Left lung (tissue), 10 donors: ENCODE results near the gene RPL11. TPM values are rescaled to one million over a fixed set of nuclear protein-coding genes. Genes with fewer than 3 reads are reported as not detected.
A peak's percentile ranks its signal among the peaks of the same experiment; 100 is the strongest.

Source experiments
- ATAC-seq: fragments of 200-7000 bp; cut with Tn5 transposase; one replicate; pipeline ENCODE4 v1.9.1; 2020; ENCODE audit warnings: moderate library complexity
- DNase-seq, 4 donors: peaks; one replicate each; pipeline ENCODE4 v3.0.0-alpha.2; 2013 to 2020
- H3K27ac ChIP-seq, 2 donors: fragments of 200-600 bp; sonication (generic) in 1 of 2; one replicate each; pipeline versions ENCODE4 v1.5.0 to v1.8.0; 2020 to 2021
- H3K27me3 ChIP-seq, 2 donors: fragments of 200-600 bp; sonication (generic) in 1 of 2; one replicate each; pipeline versions ENCODE4 v1.5.0 to v1.8.0; 2020 to 2021
- H3K36me3 ChIP-seq, 2 donors: fragments of 200-600 bp; sonication (generic) in 1 of 2; one replicate each; pipeline versions ENCODE4 v1.5.0 to v1.8.0; 2020 to 2021
- H3K4me1 ChIP-seq, 2 donors: fragments of 200-600 bp; one replicate each; pipeline ENCODE4 v1.8.0; 2021
- H3K4me3 ChIP-seq, 2 donors: fragments of 200-600 bp; sonication (generic) in 1 of 2; one replicate each; pipeline versions ENCODE4 v1.5.0 to v1.8.0; 2020 to 2021; ENCODE audit warnings: mild to moderate bottlenecking in 1 of 2
- H3K9me3 ChIP-seq, 2 donors: fragments of 200-600 bp; sonication (generic) in 1 of 2; one replicate each; pipeline versions ENCODE4 v1.5.0 to v1.8.0; 2020 to 2021
- intact Hi-C, 2 donors: fragments of 100-400 bp; cut with DNase I; formaldehyde crosslinking; loops; one replicate each; pipeline versions ENCODE4 v1.11.2 to v1.14.2; 2022
- polyA plus RNA-seq, 6 donors: library from polyadenylated mRNA; unstranded; fragments of 120-200 nt; gene quantifications; one replicate each; pipeline ENCODE4 v1.2.1, GENCODE V29; 2013; ENCODE audit not compliant: insufficient read length in 6 of 6
- total RNA-seq, 2 donors: library from RNA; stranded (reverse); fragmentation: NEBNext Ultra II Directional; extraction: Animal tissue kit (Norgen Biotek cat#: 25700); gene quantifications; one replicate each; pipeline ENCODE4 v1.2.1, GENCODE V29; 2021
- TF ChIP-seq, protein P1 (sequence below), 2 donors: fragments of 200-600 bp; sonication (generic) in 1 of 2; IDR thresholded peaks; one replicate each; pipeline versions ENCODE4 v1.5.0 to v1.8.0; 2021; ENCODE audit warnings: antibody characterized with exemption in 2 of 2
- donor health status: DM: no; HTN: yes; CAD: no.
- donor health status: DM: no; HTN: no; CAD: no.

Gene RPL11
- total and polyA plus RNA-seq, 8 donors = 761 to 3,171 (median 2,797) TPM

DNA sequence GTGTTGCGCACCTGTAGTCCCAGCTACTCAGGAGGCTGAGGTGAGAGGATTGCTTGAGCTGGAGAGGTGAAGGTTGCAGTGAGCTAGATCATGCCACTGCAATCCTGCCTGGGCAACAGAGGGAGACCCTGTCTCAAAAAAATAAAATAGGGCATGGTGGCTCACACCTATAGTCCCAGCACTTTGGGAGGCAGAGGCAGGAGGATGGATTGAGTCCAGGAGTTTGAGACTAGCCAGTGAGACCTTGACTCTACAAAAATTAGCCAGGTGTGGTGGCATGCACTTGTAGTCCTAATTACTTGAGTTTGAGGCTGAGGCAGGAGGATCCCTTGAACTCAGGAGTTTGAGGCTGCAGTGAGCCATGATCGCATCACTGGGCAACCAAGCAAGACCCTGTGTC lies 9.7 kb downstream of the RPL11 start:
- no peak overlapping the region for H3K4me3 ChIP-seq
- peaks cover 3 to 51% of the 10 kb centered on the region in 2 donors for H3K4me1 ChIP-seq
- no peaks in the 10 kb centered on the region for H3K9me3 ChIP-seq
- H3K27me3 ChIP-seq = no peaks in the 10 kb centered on the region
- no peak for ATAC-seq
- TF ChIP-seq, protein P1, sequence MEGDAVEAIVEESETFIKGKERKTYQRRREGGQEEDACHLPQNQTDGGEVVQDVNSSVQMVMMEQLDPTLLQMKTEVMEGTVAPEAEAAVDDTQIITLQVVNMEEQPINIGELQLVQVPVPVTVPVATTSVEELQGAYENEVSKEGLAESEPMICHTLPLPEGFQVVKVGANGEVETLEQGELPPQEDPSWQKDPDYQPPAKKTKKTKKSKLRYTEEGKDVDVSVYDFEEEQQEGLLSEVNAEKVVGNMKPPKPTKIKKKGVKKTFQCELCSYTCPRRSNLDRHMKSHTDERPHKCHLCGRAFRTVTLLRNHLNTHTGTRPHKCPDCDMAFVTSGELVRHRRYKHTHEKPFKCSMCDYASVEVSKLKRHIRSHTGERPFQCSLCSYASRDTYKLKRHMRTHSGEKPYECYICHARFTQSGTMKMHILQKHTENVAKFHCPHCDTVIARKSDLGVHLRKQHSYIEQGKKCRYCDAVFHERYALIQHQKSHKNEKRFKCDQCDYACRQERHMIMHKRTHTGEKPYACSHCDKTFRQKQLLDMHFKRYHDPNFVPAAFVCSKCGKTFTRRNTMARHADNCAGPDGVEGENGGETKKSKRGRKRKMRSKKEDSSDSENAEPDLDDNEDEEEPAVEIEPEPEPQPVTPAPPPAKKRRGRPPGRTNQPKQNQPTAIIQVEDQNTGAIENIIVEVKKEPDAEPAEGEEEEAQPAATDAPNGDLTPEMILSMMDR (IDR thresholded peaks at IDR 0.05) = no peak
- no peak overlapping the region for H3K27ac ChIP-seq
- peaks cover 5 to 83% of the 10 kb centered on the region in 2 donors for H3K36me3 ChIP-seq
- intact Hi-C loops = no loop called here
- no peak for DNase-seq

DNA sequence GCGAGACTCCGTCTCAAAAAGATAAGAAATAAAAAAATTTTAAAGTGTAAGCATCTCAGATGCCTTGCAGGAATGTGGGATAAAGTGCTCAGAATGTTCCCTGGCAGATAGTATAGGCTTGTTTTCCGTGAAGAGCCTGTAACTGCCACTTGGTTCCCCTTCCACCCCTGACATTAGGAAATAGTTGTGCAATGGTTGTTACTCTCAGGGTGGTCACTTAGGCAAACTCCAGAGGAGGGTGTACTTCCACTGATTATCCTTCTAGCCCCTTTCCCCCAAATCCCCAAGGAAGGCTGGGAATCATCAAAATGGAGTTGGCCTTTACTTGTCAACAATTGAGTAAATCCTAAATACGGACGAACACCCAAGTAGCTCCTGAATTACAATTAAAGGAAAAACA lies 10.4 kb downstream of the RPL11 start:
- ATAC-seq (no peak), DNase-seq (no peak)
- Histone ChIP-seq H3K9me3 (no peaks in the 10 kb centered on the region), H3K27ac (no peak overlapping the region), H3K27me3 (no peaks in the 10 kb centered on the region), H3K36me3 (peaks cover 5 to 76% of the 10 kb centered on the region in 2 donors), H3K4me3 (no peak overlapping the region), H3K4me1 (peaks cover 0 to 45% of the 10 kb centered on the region in 2 donors)
- intact Hi-C loops = no loop called here
- TF ChIP-seq, protein P1 (IDR thresholded peaks at IDR 0.05) = no peak

DNA sequence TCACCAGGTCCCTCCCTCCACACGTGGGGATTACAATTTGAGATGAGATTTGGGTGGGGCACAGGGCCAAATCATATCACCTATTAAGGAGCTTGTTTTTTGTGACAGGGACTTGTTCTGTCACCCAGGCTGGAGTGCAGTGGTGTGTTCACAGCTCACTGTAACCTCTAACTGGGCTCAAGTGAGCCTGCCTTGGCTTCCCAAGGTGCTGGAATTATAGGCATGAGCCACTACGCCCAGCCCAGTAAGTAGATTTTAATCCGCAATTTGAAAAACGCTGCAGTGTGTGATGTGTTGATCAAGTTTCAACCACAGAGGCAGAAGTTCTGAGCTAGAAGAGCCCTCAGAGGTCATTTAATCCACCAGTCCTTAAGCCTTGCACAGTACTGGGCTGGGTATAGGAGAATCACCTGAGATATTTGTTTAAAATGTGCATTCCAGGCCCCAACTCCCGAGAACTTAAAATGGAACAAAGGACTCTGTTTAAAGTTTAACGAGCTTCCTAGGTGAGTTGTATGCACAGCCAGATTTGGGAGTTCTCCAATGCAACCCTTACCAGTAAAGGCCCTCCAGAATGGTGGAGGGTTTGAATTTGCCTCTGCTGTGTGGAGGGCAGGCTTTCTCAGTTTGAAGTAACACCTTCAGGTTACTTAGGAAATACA lies 13.4 kb downstream of the RPL11 start:
- peak in 2 of 4 donors; percentile 12 to 49 for DNase-seq
- Histone ChIP-seq H3K9me3 (no peaks in the 10 kb centered on the region), H3K4me3 (no peak overlapping the region), H3K36me3 (peaks cover 0 to 51% of the 10 kb centered on the region in 2 donors), H3K27me3 (no peaks in the 10 kb centered on the region), H3K27ac (peak overlapping the region; percentile 18 to 39), H3K4me1 (peaks cover 0 to 27% of the 10 kb centered on the region in 2 donors)
- intact Hi-C loops = no loop called here
- TF ChIP-seq, protein P1 (IDR thresholded peaks at IDR 0.05) = no peak
- ATAC-seq = peak; percentile 92

DNA sequence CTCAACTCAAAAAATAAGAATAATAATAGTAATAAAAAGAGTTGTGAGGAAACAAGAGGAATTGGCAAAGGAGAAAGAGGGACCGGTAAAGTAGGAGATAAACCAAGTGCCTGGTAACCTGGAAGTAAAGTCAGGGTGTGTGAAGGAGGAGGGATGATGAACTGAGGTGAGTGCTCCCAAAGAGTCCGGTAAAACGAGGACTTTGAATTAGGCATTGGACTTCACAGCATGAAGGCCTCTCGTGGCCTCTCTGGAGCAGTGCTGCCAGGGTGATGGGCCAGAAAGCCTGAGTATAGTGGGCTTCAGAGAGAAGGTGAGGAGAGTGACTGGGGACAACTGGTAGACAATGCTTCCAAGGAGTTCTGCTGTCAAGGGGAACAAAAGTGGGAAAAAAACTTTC lies 17.6 kb downstream of the RPL11 start:
- Histone ChIP-seq H3K4me1 (no peaks in the 10 kb centered on the region), H3K9me3 (no peaks in the 10 kb centered on the region), H3K4me3 (no peak overlapping the region), H3K27me3 (no peaks in the 10 kb centered on the region), H3K36me3 (peaks cover 0 to 14% of the 10 kb centered on the region in 2 donors), H3K27ac (no peak overlapping the region)
- intact Hi-C loops = no loop called here
- TF ChIP-seq, protein P1 (IDR thresholded peaks at IDR 0.05) = no peak
- DNase-seq (no peak), ATAC-seq (no peak)

DNA sequence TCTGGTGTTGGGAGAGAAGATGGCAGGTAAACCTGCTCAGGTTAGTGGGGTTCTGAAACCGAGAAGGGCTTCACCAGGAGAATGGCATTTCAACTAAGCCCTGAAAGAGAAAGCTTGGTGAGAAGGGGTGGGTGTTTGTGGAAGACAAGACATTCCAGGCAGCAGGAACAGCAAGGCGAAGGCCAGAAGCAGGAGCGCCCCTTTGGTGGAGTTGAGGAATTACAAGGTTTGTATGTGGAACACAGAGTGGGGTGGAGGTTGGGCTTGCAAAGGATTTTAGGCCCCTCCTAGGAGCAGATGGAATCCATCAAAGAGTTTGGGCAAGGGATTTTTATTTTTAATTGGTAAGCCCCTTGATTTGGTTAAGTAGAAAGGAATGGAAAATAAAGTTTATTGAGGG lies 26.9 kb downstream of the RPL11 start:
- H3K4me1 ChIP-seq = no peaks in the 10 kb centered on the region
- DNase-seq (peak in 1 of 4 donors; percentile 21), ATAC-seq (peak; percentile 52)
- no peak overlapping the region for H3K4me3 ChIP-seq
- no peaks in the 10 kb centered on the region for H3K36me3 ChIP-seq
- H3K9me3 ChIP-seq = no peaks in the 10 kb centered on the region
- H3K27ac ChIP-seq = no peak overlapping the region
- intact Hi-C loops = no loop called here
- TF ChIP-seq, protein P1 (IDR thresholded peaks at IDR 0.05) = peak in 1 of 2 donors; percentile 11
- H3K27me3 ChIP-seq = no peaks in the 10 kb centered on the region
